Stimulated activated effector memory CD8-positive, alpha-beta T cell treated with anti-CD3 and anti-CD28 coated beads, Interleukin-12 subunit alpha, Interleukin-12 subunit beta, amount 100 ng/mL, for 72 hours (primary cell): ENCODE data around the gene MOB2.
"Not testable (repeated sequence)": the region's sequence is repeated elsewhere in the genome, so short reads cannot be mapped to it uniquely, and the experiment has no call there.

ENCODE experiments used
- ATAC-seq: fragments of 150-1000 bp; cut with Tn5 transposase; 2 replicates; pipeline ENCODE4 v1.10.0; 2021
- DNase-seq, 2 donors: peaks; one replicate each; pipeline ENCODE4 v3.0.0; 2021 to 2022; ENCODE audit warnings: low spot score in 2 of 2
- H3K27ac Mint-ChIP-seq: one replicate; pipeline ENCODE4 v1.8.0; 2022; ENCODE audit warnings: mild to moderate bottlenecking, mixed read lengths
- H3K36me3 Mint-ChIP-seq: one replicate; pipeline ENCODE4 v1.8.0; 2022; ENCODE audit warnings: mild to moderate bottlenecking, mixed read lengths
- H3K4me1 Mint-ChIP-seq: one replicate; pipeline ENCODE4 v1.8.0; 2022; ENCODE audit warnings: mixed read lengths
- H3K4me3 Mint-ChIP-seq: one replicate; pipeline ENCODE4 v1.8.0; 2022; ENCODE audit warnings: mild to moderate bottlenecking, mixed read lengths
- H3K9me3 Mint-ChIP-seq: one replicate; pipeline ENCODE4 v1.8.0; 2022; ENCODE audit warnings: mixed read lengths

MOB2 gene

DNA sequence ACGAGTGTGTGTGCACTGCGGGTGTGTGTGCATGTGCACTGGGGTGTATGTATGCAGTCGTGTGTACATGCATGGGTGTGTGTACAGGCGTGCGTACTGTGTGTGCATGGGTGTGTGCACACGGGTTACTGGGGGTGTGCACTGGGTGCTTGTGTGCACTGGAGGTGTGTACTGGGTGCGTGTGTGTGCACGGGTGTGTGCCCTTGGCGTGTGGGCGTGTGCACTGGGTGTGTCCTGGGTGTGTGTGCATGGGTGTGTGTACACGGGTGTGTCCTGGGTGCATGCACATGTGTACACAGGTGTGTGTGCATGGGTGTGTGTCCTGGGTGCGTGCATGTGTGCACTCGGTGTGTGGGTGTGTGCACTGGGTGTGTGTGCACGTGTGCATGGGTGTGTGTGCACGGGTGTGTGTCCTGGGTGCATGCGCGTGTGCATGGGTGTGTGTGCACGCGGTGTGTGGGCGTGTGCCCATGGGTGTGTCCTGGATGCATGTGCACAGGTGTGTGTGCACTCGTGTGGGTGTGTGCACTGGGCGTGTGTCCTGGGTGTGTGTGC lies 57.7 kb downstream of the MOB2 start:
- DNase-seq (no peak), ATAC-seq (peak; percentile 23)
- H3K4me1 Mint-ChIP-seq: no peaks in the 10 kb centered on the region
- H3K27ac Mint-ChIP-seq: no peak overlapping the region
- no peaks in the 10 kb centered on the region for H3K9me3 Mint-ChIP-seq
- no peaks in the 10 kb centered on the region for H3K36me3 Mint-ChIP-seq
- no peak overlapping the region for H3K4me3 Mint-ChIP-seq

GRCh38 chr11:1425439-1425838 lies 61.1 kb downstream of the MOB2 start:
- ATAC-seq (no peak), DNase-seq (no peak)
- Mint-ChIP-seq H3K27ac (no peak overlapping the region), H3K4me3 (no peak overlapping the region), H3K4me1 (no peaks in the 10 kb centered on the region), H3K36me3 (no peaks in the 10 kb centered on the region), H3K9me3 (no peaks in the 10 kb centered on the region)

DNA sequence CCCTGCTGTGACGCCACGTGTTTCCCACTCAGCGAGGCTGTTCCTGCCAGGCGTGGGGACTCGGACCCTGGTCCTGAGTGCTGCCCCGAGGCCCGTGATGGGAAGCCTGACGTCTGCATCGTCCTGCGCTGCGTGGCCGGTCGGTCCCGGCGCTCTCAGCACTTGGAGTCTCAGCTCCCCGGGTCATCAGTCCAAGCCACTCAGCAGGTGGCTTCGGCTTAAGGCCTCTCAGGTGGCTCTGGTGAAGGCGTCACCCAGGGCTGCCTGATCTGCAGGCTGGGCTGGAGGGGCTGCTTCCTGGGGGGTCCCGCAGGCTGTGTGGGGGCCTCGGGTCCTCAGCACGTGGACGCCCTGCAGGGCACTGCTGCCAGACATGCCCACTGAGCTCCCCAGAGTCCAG lies 61.6 kb downstream of the MOB2 start:
- DNase-seq (no peak), ATAC-seq (no peak)
- Mint-ChIP-seq H3K27ac (no peak overlapping the region), H3K4me1 (no peaks in the 10 kb centered on the region), H3K36me3 (no peaks in the 10 kb centered on the region), H3K9me3 (no peaks in the 10 kb centered on the region), H3K4me3 (no peak overlapping the region)

DNA sequence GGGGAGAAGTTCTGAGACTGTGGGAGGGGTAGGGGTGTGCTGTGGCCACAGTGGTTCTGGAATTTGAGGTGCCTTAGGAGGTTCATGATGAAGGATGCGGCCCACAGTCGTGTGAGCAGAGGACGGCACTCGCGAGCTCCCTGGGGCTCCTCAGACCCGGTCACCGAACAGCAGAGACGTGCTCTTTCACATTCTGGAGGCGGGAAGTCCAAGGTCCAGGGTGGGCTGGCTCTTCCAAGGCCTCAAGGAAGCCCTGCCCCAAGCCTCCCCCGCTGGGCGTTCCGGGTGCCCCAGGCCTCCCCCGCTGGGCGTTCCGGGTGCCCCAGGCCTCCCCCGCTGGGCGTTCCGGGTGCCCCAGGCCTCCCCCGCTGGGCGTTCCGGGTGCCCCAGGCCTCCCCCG lies 63.2 kb downstream of the MOB2 start:
- not testable (repeated sequence) for H3K36me3 Mint-ChIP-seq, H3K4me1 Mint-ChIP-seq, DNase-seq, H3K9me3 Mint-ChIP-seq, H3K4me3 Mint-ChIP-seq, ATAC-seq, H3K27ac Mint-ChIP-seq

- H3K4me1 Mint-ChIP-seq: no peaks in the 10 kb centered on the region
- H3K4me3 Mint-ChIP-seq: no peak overlapping the region
- ATAC-seq (no peak), DNase-seq (no peak)
- no peaks in the 10 kb centered on the region for H3K36me3 Mint-ChIP-seq
- H3K27ac Mint-ChIP-seq: no peak overlapping the region
- H3K9me3 Mint-ChIP-seq: no peaks in the 10 kb centered on the region
Observed at GRCh38 chr11:1422981-1423380, 63.6 kb downstream of the MOB2 start.

- Mint-ChIP-seq H3K4me3 (no peak overlapping the region), H3K4me1 (no peaks in the 10 kb centered on the region), H3K9me3 (no peaks in the 10 kb centered on the region), H3K36me3 (no peaks in the 10 kb centered on the region), H3K27ac (no peak overlapping the region)
- no peak for ATAC-seq
- no peak for DNase-seq
Observed at GRCh38 chr11:1422481-1422880, 64.1 kb downstream of the MOB2 start.

GRCh38 chr11:1421291-1421690 lies 65.3 kb downstream of the MOB2 start:
- Mint-ChIP-seq H3K4me1 (no peaks in the 10 kb centered on the region), H3K27ac (no peak overlapping the region), H3K36me3 (no peaks in the 10 kb centered on the region), H3K9me3 (peaks cover 3% of the 10 kb centered on the region), H3K4me3 (no peak overlapping the region)
- no peak for ATAC-seq
- DNase-seq: no peak

GRCh38 chr11:1419811-1420210 lies 66.8 kb downstream of the MOB2 start:
- DNase-seq: no peak
- ATAC-seq: no peak
- Mint-ChIP-seq H3K4me3 (no peak overlapping the region), H3K27ac (no peak overlapping the region), H3K36me3 (no peaks in the 10 kb centered on the region), H3K4me1 (no peaks in the 10 kb centered on the region), H3K9me3 (peaks cover 3% of the 10 kb centered on the region)
